Uterus (tissue), 4 donors: ENCODE measurements around the gene NPAS2. TPM values are rescaled to one million over a fixed set of nuclear protein-coding genes. Genes with fewer than 3 reads are reported as not detected.

ENCODE experiments used
- DNase-seq, 2 donors: peaks; one replicate each; pipeline ENCODE4 v3.0.0-alpha.2; 2019 to 2020
- H3K27ac ChIP-seq, 2 donors: fragments of 200-600 bp; sonication (generic); 1 replicate in 1 of 2; 2 replicates in 1 of 2; pipeline ENCODE4 v1.5.1; 2016 to 2018
- H3K27me3 ChIP-seq, 2 donors: fragments of 200-600 bp; sonication (generic); one replicate each; pipeline ENCODE4 v1.5.1; 2018 to 2019; ENCODE audit warnings: control low read depth in 1 of 2
- H3K36me3 ChIP-seq, 2 donors: fragments of 200-600 bp; sonication (generic); one replicate each; pipeline ENCODE4 v1.5.1; 2019; ENCODE audit warnings: control low read depth in 1 of 2
- H3K4me1 ChIP-seq, 2 donors: fragments of 200-600 bp; sonication (generic); one replicate each; pipeline ENCODE4 v1.5.1; 2018 to 2019; ENCODE audit warnings: control low read depth in 1 of 2
- H3K4me3 ChIP-seq, 2 donors: fragments of 200-600 bp; sonication (generic); 1 replicate in 1 of 2; 2 replicates in 1 of 2; pipeline ENCODE4 v1.5.1; 2018 to 2019; ENCODE audit warnings: mild to moderate bottlenecking in 1 of 2
- H3K9me3 ChIP-seq, 2 donors: fragments of 200-600 bp; sonication (generic); one replicate each; pipeline ENCODE4 v1.5.1; 2019; ENCODE audit warnings: control low read depth in 1 of 2
- CTCF ChIP-seq, 4 experiments: fragments of 200-600 bp in 2 of 4; fragments of 450-650 bp in 2 of 4; sonication (generic) in 2 of 4; IDR thresholded peaks; one replicate each; pipeline ENCODE4 v1.5.1; 2016 to 2019; ENCODE audit warnings: antibody characterized with exemption in 4 of 4, mild to moderate bottlenecking in 2 of 4, moderate library complexity in 1 of 4
- POLR2A ChIP-seq, 2 donors: fragments of 450-650 bp; IDR thresholded peaks; one replicate each; pipeline ENCODE4 v1.6.1; 2016; ENCODE audit warnings: antibody characterized with exemption in 2 of 2, mild to moderate bottlenecking in 1 of 2, moderate library complexity in 1 of 2
- intact Hi-C: fragments of 100-400 bp; cut with DNase I; formaldehyde crosslinking; loops from one replicate; pipeline ENCODE4 v1.15.1; 2023; ENCODE audit warnings: low total_unique reads
- total RNA-seq, 4 donors: library from RNA; depleted of rRNA in 3 of 4; stranded (reverse); fragments of >200 nt in 3 of 4; gene quantifications; one replicate each; pipeline versions ENCODE4 v1.1.0 to v1.2.4, GENCODE V29; 2014 to 2023
- donor health status: DM: yes; HTN: yes; CAD: no.

The NPAS2 gene
- total RNA-seq, 4 donors from 2014 or later: 5.6 to 66.5 (median 24.9) TPM

- no peaks in the 10 kb centered on the region for H3K9me3 ChIP-seq
- H3K4me1 ChIP-seq: no peaks in the 10 kb centered on the region
- no peak overlapping the region for H3K4me3 ChIP-seq
- no peak overlapping the region for H3K27ac ChIP-seq
- H3K36me3 ChIP-seq: no peaks in the 10 kb centered on the region
- intact Hi-C loops: no loop called here
- TF ChIP-seq POLR2A (IDR thresholded peaks at IDR 0.05) (no peak), CTCF (IDR thresholded peaks at IDR 0.05) (no peak)
- no peaks in the 10 kb centered on the region for H3K27me3 ChIP-seq
- no peak for DNase-seq
Observed at GRCh38 chr2:100880036-100880435, 60.1 kb downstream of the NPAS2 start.

- Histone ChIP-seq H3K27ac (no peak overlapping the region), H3K9me3 (no peaks in the 10 kb centered on the region), H3K4me1 (no peaks in the 10 kb centered on the region), H3K4me3 (no peak overlapping the region), H3K36me3 (no peaks in the 10 kb centered on the region), H3K27me3 (no peaks in the 10 kb centered on the region)
- no peak for DNase-seq
- TF ChIP-seq CTCF (IDR thresholded peaks at IDR 0.05): no peak
- TF ChIP-seq POLR2A (IDR thresholded peaks at IDR 0.05): no peak
- intact Hi-C loops: no loop called here
Observed at GRCh38 chr2:100880730-100881129, 60.8 kb downstream of the NPAS2 start.

- H3K27me3 ChIP-seq: no peaks in the 10 kb centered on the region
- no peak for DNase-seq
- no peak overlapping the region for H3K27ac ChIP-seq
- intact Hi-C loops: no loop called here
- no peaks in the 10 kb centered on the region for H3K4me1 ChIP-seq
- no peaks in the 10 kb centered on the region for H3K9me3 ChIP-seq
- TF ChIP-seq CTCF (IDR thresholded peaks at IDR 0.05) (no peak), POLR2A (IDR thresholded peaks at IDR 0.05) (no peak)
- no peak overlapping the region for H3K4me3 ChIP-seq
- H3K36me3 ChIP-seq: no peaks in the 10 kb centered on the region
Observed at GRCh38 chr2:100882645-100883613, 63.0 kb downstream of the NPAS2 start.

DNA sequence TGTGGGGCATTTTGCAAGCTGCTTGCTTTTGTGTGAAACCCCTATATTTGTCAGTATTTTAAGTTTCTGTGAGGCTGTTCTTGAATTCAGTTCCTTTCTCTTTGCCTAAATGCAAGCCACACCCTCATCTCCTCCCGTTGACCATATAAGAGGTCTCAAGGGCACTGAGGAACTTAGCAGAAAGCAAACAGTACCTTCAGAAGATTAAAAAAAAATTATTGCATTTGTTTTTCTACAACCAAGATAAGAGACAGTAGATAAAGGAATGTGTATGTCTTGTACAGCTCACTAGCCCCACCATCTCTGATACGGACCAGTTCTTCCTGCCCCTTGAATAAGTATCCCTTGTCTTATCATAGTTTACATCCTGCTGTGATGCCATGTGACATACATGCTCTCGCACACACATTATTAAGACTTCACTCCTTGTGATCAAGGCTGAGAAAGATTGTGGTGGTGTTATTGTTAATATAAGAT lies 64.2 kb downstream of the NPAS2 start:
- Histone ChIP-seq H3K4me1 (no peaks in the 10 kb centered on the region), H3K27me3 (no peaks in the 10 kb centered on the region), H3K4me3 (no peak overlapping the region), H3K9me3 (no peaks in the 10 kb centered on the region), H3K27ac (no peak overlapping the region), H3K36me3 (no peaks in the 10 kb centered on the region)
- DNase-seq: no peak
- TF ChIP-seq CTCF (IDR thresholded peaks at IDR 0.05): no peak
- TF ChIP-seq POLR2A (IDR thresholded peaks at IDR 0.05): no peak
- intact Hi-C loops: no loop called here

DNA sequence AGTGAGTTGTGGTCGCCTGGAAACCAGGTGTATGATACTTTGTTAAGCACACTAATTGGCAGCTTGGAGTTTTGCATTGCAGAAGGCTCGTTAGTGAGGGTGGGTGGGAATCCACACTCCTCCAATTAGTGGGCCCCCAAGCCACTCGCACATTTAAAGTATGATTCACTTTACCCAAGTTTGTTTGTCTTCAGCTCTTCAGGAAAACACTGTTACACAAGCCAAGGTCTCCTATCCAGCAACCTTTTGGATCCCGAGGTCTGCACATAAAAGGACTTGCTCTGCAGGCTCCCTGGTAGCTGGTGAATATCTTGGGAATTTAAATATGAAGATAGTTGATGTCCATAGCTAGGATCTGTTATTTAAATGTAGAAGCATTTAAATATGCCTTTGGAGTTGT lies 66.1 kb downstream of the NPAS2 start:
- H3K4me3 ChIP-seq: no peak overlapping the region
- intact Hi-C loops: no loop called here
- DNase-seq: no peak
- TF ChIP-seq POLR2A (IDR thresholded peaks at IDR 0.05): no peak
- no peak for TF ChIP-seq CTCF (IDR thresholded peaks at IDR 0.05)
- no peaks in the 10 kb centered on the region for H3K9me3 ChIP-seq
- H3K27me3 ChIP-seq: no peaks in the 10 kb centered on the region
- no peaks in the 10 kb centered on the region for H3K36me3 ChIP-seq
- H3K4me1 ChIP-seq: no peaks in the 10 kb centered on the region
- H3K27ac ChIP-seq: no peak overlapping the region
